ENCODE measurements around the gene KIAA1328. TPM values are rescaled to one million over a fixed set of nuclear protein-coding genes. Genes with fewer than 3 reads are reported as not detected.

Gene KIAA1328
- total RNA-seq, 4 donors from 2014 or later = 12.3 to 16.6 (median 13.1) TPM

- Histone ChIP-seq H3K4me3 (no peak overlapping the region), H3K27ac (replicated peaks in 1 of 4) (no peak overlapping the region), H3K4me1 (no peaks in the 10 kb centered on the region), H3K9me3 (peaks cover 0 to 15% (median 4%) of the 10 kb centered on the region in 4 donors), H3K27me3 (no peaks in the 10 kb centered on the region), H3K36me3 (no peaks in the 10 kb centered on the region)
- 78% methylated on average over 1 of the region's 1 CpG for WGBS
- intact Hi-C loops (cut with DNase I) = no loop called here
- TF ChIP-seq POLR2A (IDR thresholded peaks at IDR 0.05; ENCODE audit: low read depth) (no peak), EP300 (IDR thresholded peaks at IDR 0.05) (no peak), POLR2AphosphoS5 (IDR thresholded peaks at IDR 0.05) (no peak), CTCF (IDR thresholded peaks at IDR 0.05) (no peak)
- DNase-seq (ENCODE audit: extremely low spot score) = no peak
Measured at GRCh38 chr18:37207343-37207742, 378.4 kb downstream of the KIAA1328 start.

DNA sequence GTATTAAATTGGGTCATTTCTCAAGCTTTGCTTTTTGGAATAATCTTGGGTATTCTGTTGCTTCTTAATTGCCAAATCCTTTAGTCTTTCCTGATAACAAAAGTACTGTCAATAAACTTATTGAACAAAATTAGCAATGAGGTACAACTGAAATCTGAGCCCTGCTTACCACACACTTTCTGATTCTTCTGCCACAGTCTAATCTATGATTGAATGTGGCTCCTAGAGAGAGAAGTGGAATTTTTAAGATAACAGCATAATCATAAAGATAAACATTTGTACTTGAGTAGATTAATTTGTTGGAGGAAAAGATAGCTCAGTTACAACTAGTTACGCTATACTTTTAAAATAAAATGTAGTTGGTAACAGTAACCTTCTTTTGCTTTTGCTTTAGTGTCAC, 381.9 kb downstream of the KIAA1328 start:
- TF ChIP-seq EP300 (IDR thresholded peaks at IDR 0.05) (no peak), CTCF (IDR thresholded peaks at IDR 0.05) (no peak), POLR2A (IDR thresholded peaks at IDR 0.05; ENCODE audit: low read depth) (no peak), POLR2AphosphoS5 (IDR thresholded peaks at IDR 0.05) (no peak)
- no peaks in the 10 kb centered on the region for H3K36me3 ChIP-seq
- no peaks in the 10 kb centered on the region for H3K4me1 ChIP-seq
- intact Hi-C loops (cut with DNase I) = no loop called here
- H3K27ac ChIP-seq (replicated peaks in 1 of 4) = no peak overlapping the region
- H3K27me3 ChIP-seq = no peaks in the 10 kb centered on the region
- 88% methylated on average over 1 of the region's 1 CpG for WGBS
- no peak overlapping the region for H3K4me3 ChIP-seq
- no peak for DNase-seq (ENCODE audit: extremely low spot score)
- peaks cover 0 to 3% (median 0%) of the 10 kb centered on the region in 4 donors for H3K9me3 ChIP-seq

- H3K4me1 ChIP-seq = no peaks in the 10 kb centered on the region
- peaks cover 0 to under 1% (median 0%) of the 10 kb centered on the region in 4 donors for H3K36me3 ChIP-seq
- no peak for DNase-seq (ENCODE audit: extremely low spot score)
- H3K9me3 ChIP-seq = peaks cover 0 to 3% (median 0%) of the 10 kb centered on the region in 4 donors
- no peak overlapping the region for H3K4me3 ChIP-seq
- H3K27ac ChIP-seq (replicated peaks in 1 of 4) = no peak overlapping the region
- WGBS = 58% methylated on average over 2 of the region's 2 CpGs
- intact Hi-C loops (cut with DNase I) = no loop called here
- TF ChIP-seq CTCF (IDR thresholded peaks at IDR 0.05) = no peak
- no peak for TF ChIP-seq EP300 (IDR thresholded peaks at IDR 0.05)
- H3K27me3 ChIP-seq = no peaks in the 10 kb centered on the region
Measured at GRCh38 chr18:37218022-37218590, 389.2 kb downstream of the KIAA1328 start.

DNA sequence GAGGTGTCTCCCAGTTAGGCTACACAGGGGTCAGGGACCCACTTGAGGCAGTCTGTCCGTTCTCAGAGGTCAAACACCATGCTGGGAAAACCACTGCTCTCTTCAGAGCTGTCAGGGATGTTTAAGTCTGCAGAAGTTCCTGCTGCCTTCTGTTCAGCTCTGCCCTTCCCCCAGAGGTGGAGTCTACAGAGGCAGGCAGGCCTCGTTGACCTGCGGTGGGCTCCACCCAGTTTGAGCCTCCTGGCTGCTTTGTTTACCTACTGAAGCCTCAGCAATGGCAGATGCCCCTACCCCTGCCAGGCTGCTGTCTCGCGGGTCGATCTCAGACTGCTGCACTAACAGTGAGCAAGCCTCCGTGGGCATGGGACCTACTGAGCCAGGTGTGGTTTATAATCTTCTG, 390.3 kb downstream of the KIAA1328 start:
- H3K4me1 ChIP-seq = no peaks in the 10 kb centered on the region
- 64% methylated on average over 6 of the region's 7 CpGs for WGBS
- H3K27me3 ChIP-seq = no peaks in the 10 kb centered on the region
- H3K4me3 ChIP-seq = no peak overlapping the region
- intact Hi-C loops (cut with DNase I) = no loop called here
- peaks cover 0 to 5% (median 2%) of the 10 kb centered on the region in 4 donors for H3K36me3 ChIP-seq
- no peak overlapping the region for H3K27ac ChIP-seq (replicated peaks in 1 of 4)
- TF ChIP-seq POLR2A (IDR thresholded peaks at IDR 0.05; ENCODE audit: low read depth) (no peak), CTCF (IDR thresholded peaks at IDR 0.05) (no peak), EP300 (IDR thresholded peaks at IDR 0.05) (no peak), POLR2AphosphoS5 (IDR thresholded peaks at IDR 0.05) (no peak)
- DNase-seq (ENCODE audit: extremely low spot score) = no peak
- H3K9me3 ChIP-seq = no peaks in the 10 kb centered on the region
